HG02970 (cell line): ENCODE measurements around the gene GABARAP.

Experiments
- ATAC-seq: cut with Tn5 transposase; IDR thresholded peaks from one replicate; pipeline ENCODE4 v1.9.1; 2021; ENCODE audit warnings: mild to moderate bottlenecking, moderate library complexity, moderate number of reproducible peaks; ENCODE audit not compliant: unreplicated experiment, low FRiP score

Gene GABARAP

GRCh38 chr17:7211491-7212273 lies 30.6 kb downstream of the GABARAP start:
- ATAC-seq = no peak

- ATAC-seq = no peak
Observed at GRCh38 chr17:7208754-7209460, 33.3 kb downstream of the GABARAP start.

GRCh38 chr17:7208027-7208571 lies 34.1 kb downstream of the GABARAP start:
- ATAC-seq = no peak

GRCh38 chr17:7207120-7208001 lies 34.9 kb downstream of the GABARAP start:
- no peak for ATAC-seq

- ATAC-seq = no peak
Observed at GRCh38 chr17:7205561-7205960, 36.7 kb downstream of the GABARAP start.

- peak; percentile 84 for ATAC-seq
Observed at GRCh38 chr17:7204828-7205461, 37.3 kb downstream of the GABARAP start.

DNA sequence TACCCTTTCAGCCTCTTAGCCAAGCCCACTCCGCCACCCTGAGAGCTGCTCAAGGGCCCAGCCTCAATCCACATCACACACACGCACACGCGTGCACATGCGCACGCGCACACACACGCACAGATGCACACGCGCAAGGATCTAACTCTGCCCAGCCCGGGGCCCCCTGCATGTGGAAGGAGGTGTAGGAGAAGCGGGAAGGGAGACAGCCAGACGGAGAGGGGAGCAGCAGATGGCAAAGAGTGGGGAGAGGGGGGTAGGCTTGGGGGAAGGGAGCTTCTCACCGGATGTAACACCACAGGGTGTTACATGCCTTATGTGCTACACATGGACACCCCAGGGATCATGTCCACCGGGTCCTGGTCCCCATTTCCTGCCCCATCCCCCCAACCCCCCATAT lies 37.9 kb downstream of the GABARAP start:
- ATAC-seq = no peak

DNA sequence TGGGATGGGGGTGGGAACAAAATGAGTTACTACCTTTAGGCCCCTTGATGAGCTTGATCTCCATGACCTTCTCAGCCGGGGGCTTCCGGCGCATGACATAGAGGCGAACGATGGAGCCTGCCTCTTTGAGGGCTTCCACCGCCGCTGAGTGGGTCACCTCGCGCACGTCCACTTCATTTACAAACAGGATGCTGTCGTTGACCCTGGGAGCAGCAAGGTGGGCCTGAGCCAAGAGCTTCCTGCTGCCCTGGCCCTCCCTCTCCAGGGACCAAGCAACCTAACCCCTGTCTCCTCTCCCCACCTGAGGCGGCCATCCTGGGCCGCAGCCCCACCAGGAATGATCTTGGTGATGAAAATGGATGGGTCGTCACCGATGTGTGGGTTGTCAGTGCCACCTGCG lies 38.9 kb downstream of the GABARAP start:
- no peak for ATAC-seq

- no peak for ATAC-seq
Observed at GRCh38 chr17:7196651-7197401, 45.4 kb downstream of the GABARAP start.

DNA sequence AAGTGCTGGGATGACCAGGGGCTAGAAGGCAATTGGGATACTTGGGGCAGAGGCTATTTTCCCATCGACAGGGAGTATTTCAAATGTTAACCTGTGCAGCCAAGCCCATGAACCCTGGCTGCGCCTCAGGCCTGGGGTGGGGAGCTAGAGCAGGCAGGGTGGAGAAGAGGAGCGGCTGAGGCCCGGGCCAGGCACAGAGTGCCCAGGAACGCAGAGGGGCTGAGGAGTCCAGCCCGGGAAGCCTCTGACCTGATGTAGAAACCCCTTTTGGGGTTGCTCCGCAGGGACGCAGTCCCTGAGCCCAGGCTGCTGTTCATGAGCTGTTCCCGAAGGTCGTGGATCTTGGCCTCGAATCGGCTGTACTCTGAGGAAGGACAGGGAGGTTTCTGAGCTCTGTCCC lies 46.3 kb downstream of the GABARAP start:
- ATAC-seq = no peak

DNA sequence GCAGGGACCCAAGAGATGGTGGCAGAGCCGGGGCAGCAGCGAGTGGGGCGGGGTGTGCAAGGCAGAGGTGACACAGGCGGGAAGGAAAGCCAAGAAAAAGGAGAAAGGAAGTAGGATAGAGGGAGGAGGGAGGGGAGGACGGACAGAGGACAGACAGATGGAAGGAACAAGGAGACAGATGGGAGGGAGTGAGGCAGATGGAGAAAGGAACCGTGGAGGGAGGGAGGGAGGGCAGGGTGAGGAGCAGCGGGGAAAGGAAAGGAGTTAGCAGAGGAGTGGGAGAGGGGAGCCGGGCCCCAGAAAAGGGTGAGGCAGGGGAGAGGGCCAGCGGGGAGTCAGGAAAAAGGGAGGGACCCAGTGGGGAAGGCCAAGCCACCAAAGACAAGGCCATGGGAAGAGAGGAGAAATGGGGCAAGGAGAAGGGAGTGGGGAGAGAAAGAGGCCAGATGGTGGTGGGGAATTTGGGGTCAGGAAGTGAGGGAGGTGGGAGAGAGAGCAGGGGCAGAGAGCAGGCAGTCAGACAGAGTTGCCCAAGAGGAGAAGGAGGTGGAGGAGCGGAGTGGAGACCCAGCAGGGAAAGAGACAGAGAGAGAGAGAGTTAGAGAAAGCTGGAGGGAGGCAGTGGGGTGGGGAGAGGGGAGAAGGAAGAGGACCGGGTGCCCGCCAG lies 49.8 kb downstream of the GABARAP start:
- no peak for ATAC-seq

DNA sequence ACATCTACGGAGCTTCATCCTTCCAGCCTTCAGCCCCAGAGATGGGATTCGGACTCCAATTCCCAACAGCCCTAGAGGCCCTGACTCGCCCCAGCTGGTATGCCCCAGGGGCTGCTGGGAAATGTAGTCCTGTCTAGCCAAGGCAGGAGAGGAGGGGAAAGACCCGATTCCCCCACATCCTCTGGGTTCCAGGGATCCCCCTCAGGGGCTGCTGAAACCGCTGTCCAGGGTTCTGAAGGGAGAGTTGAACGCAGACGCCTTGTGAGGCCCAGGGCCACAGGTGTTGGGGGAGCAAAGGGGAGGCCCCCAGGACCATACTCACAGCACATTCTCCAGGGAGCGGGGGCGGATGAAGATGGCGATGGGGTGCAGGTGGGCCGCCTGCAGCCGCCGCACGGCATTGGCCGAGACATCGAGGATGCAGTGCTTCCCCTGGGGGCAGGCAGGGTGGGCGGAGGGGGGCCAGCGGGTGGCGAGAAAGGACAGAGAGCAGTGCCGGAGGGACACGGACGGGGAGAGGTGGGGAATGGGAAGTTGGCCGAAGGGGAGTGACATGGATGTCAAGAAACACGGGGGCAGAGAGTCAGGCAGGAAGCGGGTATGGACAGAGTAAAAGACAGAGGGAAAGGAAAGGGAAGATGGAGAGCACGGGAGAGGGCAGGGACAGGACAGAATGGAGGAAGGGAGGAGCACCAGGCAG lies 50.5 kb downstream of the GABARAP start:
- no peak for ATAC-seq

DNA sequence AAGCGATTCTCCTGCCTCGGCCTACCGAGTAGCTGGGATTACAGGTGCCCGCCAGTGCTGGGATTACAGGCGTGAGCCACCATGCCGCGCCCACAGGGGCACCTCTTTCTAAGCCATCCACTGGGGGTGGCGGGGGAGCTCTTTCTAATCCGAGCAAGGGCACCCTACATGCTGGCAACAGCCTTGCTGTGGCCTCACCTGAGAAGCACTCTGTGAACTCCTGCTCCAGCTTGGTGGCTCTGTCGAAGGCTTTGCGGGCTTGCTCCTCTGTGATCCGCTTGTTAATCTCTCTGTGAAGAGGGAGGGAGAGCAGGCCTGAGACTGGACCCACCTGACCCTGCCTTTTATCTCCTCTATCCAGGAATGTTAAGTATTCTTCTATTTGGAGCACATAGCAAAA lies 51.2 kb downstream of the GABARAP start:
- ATAC-seq = no peak

DNA sequence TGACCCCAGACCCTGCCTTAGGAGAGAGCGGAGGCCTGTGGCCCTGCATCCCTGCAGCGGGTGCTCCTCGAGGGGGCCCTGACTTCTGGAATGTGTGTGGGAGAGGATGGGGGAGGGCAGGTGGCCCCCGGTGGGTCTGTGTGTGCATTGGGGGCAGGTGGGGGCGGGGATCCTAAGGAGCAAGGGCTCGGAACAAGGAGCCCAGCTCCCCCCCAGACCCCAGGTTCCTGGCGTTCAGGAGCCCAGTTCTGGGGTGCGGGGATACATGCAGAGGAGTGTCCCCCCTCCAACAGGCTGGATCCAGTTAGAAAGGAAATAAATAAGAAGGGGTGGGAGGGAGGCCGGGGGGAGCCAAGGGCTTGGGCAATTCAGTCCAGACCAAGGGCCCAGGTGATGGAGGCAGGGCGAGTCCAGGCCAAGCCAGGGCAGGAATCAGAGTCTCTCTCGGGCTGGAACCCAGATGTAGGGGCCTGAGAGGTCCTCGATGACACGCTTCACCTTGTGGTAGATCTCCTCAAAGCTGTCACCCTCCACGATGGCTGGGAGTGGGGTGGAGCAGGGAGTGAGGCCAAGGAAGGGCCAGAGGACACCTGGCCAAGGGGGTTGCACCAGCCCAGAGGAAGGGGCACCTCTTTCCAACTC lies 51.9 kb downstream of the GABARAP start:
- no peak for ATAC-seq
